C4-2B (cell line): ENCODE measurements around the gene SCLY.

Source experiments
- CTCF ChIP-seq: fragments of 450-650 bp; conservative IDR thresholded peaks from 2 replicates; pipeline ENCODE4 v1.5.1; 2017; ENCODE audit warnings: mild to moderate bottlenecking
- ZFX ChIP-seq: fragments of 450-650 bp; IDR thresholded peaks from 2 replicates; pipeline ENCODE4 v1.6.1; 2017

- no peak for TF ChIP-seq CTCF
- no peak for TF ChIP-seq ZFX
Observed at GRCh38 chr2:238039151-238039550, 21.6 kb upstream of the SCLY start.
